Measurements from ENCODE around the gene SCD5.

SCD5 gene

DNA sequence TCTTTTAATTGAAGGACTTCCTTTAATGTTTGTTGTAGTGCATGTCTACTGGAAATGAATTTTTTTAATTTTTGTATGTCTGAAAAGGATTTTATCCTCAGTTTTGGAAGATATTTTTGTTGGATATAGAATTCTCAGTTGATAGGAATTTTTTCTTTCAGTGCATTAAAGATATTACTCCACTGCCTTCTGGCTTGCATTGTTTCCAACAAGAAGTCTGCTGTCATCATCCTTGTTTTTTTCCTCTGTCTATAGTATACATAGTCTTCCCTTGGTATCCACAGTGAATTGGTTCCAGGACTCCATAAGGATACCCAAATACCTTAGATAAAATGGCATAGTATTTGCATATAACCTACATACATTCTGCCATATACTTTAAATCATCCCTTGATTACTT lies 33.5 kb downstream of the SCD5 start:
- no peak for DNase-seq (ENCODE audit: low read depth in 2 of 2)

DNA sequence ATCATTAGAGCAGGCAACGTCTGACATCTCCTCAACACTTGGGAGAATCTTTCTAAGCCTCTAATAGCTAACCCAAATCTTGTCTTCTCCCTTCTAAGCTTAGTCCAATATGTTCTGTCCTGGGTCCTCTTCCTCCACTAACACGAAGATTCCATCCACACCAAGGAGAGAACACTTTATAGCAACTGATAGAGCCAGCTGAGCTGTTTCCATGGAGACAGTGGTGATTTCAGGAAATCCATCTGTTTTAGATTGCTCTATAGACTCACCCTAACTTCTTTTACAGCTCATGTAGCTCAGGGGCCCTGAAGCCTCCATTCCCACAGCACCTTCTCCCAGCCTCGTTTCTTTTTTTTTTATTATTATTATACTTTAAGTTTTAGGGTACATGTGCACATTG lies 37.4 kb downstream of the SCD5 start:
- DNase-seq (ENCODE audit: low read depth in 2 of 2) = no peak

DNA sequence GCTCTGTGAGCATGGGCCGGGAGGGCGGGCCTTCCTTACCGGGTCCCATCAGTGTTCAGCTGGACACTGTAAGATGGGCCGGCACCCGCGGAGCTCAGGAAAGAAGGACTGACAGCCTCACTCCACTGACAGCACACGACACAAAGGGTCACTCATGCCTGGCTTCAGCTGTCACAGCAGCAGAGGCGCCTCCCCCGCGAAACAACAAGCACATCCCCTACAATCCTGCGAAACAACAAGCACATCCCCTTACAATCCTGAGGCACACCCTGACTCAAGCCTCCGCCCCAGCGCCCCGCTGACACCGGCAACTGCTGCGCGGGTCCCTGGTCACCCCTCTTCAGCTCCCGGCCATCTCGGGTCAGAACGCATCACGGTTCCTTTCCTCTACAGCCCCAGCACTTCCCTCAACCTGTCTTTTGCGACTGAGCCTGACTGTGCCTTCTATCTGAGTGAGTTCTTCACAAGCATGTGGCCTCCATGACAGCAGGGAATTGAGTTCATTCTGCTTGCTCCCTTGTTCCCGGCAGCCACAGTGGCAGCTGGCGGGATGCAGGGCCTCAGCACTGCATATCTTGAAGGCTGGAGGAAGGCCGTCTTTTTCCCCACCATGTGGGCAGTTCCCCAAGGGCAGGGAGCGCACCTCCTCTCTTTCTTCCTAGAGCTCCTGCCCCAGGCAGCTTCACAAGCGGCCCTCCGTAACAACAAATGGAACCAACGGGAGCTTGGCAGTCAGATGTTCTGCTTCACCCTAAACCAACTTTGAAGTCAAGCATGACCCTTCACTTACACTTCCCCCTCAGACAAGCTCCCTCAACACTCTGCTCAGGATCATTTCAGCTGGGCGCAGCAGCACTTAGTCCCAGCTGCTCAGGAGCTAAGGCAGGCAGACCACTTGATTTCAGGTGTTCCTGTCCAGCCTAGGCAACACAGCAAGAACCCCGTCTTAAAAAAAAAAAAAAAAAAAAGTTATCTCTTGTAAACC lies 39.6 kb downstream of the SCD5 start:
- DNase-seq (ENCODE audit: low read depth in 2 of 2) = no peak

DNA sequence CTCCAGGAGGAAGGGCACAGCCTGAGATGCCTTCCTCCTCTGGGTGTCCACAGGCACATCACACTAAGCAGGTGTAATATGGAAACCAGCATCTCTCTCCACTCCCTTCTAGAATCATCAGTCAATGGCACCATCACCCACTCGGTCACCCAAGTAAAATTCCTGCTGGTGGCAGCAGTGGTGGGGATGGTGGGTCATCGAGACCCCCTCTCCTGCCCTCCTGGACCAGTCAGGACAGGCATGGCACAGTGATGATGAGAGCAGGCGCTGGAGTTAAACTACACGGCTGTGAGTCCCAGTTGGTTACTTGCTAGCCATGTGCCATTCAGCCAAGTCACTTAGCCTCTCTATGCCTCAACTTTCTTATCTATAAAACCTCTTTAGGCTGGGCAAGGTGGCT lies 42.5 kb downstream of the SCD5 start:
- DNase-seq (ENCODE audit: low read depth in 2 of 2) = no peak

DNA sequence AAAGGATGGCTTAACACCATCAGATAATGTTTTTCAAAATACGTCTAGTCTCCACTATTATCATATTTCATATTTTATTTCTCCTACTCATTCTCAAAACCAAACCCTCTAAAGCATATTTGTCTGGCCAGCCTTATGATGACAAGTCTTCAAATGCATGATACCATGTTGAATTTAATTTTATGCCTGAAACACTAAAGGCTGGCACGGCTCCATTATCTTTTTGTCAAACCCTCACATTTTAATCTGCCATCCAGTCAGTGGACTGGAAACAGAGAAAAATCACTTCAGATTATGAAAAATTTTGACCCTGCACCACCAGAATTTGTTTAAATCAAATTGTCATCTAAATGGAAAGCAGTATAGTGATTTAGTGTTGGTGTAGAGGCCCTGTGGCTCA lies 42.9 kb downstream of the SCD5 start:
- DNase-seq (ENCODE audit: low read depth in 2 of 2) = no peak

DNA sequence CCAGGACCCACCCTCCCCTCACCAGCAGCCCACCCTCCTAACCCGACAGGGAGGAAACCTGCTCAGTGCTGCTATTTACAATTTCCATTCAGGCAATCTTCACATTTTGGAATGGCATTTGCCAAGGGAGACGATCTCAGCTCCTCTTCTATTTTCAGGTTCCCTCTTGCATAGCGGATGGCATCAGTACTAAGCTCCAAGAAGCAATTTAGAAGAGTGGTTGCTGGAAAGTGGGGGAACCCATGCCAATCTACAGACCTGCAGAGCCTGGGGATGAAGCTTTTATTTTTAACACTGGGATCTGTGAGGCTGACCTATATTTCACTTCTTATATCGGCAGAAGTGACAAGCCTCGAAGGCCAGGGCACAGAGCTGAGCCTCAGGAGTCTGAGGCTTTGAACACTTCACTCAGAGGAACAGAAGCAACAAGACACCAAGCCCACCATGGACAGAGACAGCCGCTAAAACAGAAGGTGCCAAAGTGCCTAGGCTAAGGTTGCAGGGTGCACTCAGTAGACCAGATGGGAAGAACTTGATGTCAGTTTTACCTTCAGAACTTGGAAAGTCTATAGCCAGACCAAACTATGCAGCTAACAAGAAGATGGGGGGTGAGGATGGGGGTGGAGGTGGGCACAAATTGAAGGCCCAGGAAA lies 44.0 kb downstream of the SCD5 start:
- no peak for DNase-seq (ENCODE audit: low read depth in 2 of 2)

DNA sequence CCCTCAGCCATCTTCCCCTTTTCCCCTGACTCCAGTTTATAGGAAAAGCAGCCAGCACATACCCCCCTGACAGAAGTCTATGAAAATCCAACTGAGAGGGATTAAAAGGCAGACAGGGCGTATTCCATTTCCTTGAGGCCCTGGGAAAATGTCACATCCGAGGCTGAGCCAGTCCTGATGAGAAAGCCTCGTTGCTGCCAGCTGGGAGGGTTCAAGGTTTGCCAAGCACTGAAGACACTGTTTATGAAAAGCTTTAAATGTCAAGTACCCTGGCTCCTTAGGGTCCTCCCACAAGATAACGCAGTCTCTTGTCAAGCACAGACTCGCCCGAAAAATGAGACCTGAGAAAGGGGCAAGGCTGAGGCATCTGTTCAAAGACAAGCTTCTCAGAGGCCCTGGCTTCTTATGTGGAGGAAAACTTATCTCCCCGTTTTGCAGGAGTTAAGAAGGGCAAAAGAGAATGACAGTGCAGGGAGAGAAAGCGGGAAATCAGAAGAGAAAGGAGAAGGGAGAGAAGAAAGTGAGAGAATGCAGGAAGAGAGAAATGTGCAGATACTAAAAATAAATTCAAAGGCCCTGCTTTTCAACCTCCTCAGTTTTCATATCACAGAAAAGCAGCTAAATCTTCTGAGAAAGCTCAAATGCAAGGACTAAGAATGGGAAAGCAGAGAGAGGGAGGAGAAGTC lies 44.7 kb downstream of the SCD5 start:
- DNase-seq (ENCODE audit: low read depth in 2 of 2) = no peak

DNA sequence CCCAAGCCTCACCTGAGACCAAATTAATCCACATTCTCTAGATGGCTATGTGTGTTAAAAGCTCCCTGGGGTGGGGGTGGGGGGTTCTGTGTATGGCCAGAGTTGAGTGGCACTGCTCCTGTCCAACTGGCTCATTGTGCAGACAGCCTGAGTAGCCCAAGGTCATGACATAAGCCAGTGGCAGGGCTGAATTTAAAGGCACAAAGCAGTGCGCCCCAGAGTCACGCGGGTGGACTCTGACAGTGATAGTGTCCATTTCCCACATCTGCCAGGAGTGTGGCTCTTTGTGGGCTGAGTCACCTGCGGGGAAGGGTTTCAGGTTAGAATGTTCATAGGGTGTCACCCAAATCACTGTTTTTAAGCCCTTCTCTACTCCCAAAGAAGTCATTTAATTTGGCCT lies 45.4 kb downstream of the SCD5 start:
- no peak for DNase-seq (ENCODE audit: low read depth in 2 of 2)

DNA sequence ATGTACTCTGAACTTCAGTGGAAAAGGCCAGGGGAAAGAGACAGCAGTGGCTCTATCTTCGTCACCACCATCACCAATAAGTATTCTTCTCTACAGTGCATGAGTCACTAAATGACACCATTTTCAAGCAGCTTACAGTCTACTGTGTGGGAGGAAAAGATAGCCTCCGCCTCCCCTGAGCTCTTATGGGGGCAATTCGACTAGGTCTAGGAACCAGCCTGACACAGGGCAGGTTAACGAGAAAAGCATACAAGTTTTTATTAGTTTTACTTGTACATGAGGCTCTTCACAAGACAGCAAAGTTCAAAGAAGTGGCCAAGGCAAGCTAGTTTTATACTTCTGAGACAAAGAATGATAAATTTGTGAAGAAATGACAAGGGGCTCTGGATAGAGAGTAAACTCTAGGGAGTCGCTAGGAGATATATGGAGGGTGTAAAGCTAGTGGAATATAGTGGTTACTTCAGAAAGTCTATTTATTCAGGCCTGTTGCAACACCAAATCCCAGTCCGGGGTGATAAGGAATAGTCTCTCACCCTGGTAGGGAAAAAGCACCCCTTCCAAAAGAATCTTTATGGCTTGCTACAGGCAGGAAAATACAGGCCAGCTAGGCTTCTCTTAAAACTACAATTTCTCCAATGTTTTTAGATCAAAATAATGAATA lies 49.7 kb downstream of the SCD5 start:
- no peak for DNase-seq (ENCODE audit: low read depth in 2 of 2)

DNA sequence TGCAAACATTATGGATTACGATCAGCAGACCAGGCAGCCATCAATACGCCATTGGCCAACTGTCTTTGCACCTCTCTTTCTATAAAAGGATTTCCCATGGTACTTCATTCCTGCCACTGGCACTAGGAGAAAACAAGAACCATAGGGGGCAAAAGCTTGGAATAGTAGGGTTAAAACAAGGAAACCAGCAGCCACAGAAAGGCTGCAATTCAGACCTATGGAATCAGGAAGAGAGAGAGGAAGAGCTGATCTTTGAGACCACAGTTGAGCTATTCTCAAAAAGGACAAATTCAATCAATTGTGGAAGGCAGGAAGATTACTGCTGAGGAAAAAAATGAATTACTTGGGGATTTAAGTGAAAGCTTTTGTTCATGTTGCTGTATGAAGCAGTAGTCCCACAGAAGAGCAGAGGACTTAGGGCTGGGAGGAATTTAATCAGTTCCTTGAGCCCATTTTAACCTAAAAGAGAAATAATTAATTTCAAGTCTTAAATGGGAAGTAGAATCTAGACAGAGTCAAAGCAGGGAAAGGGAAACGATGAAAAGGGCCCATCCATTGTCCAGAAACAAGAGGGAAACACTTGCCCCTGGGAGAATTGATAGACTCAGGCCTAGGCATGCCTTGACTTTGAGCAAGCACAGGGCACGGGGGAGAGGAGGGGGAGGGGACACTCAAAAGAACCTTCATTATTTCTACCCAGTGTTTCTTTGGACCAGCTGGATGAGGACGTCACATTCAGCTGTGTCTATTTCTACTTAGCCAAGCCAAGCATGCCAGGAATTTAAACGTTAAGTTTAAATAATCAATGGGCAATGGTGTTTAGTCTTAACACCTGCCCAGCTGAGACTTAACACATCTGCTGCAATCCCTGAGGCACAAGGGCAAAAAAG lies 50.7 kb downstream of the SCD5 start:
- DNase-seq (ENCODE audit: low read depth in 2 of 2) = no peak

DNA sequence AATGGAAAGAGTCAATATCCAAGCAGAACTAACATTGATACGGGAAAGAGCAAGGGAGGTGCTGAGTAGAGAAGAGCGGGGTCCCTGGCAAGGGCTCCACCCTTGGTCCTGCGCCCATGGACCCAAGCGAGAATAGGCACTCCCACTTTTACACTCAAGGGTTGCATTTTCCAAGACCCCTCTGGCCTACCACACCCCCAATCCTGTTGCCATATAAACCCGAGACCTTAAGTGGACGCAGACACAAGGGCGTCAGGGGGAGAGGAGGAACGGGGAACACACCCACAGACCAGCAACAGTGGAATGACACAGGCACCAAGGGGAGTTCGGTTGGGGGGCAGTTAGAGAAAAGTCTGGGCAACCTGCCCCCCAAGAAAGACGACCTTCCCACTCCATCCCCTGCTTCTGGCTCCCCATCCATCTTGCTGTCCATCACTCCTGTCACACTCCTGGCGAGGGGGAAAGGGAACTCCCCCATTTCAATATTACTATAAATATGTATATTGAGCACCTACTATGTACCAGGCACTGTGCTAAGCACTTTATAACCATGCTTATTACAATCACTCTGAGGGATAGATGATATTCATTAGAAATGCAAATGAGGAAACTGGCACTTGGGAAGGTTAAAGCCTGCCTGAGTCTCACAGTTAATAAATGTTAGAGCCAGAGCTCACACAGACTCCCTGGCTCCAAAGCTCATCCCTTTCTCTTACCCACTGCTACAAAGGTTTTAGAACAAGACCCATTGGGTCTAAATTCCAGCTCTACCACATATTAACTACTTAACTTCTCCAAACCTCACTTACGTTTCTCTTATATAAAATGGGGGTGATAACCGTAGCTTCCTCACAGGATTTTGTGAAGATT lies 51.7 kb downstream of the SCD5 start:
- DNase-seq (ENCODE audit: low read depth in 2 of 2) = no peak

DNA sequence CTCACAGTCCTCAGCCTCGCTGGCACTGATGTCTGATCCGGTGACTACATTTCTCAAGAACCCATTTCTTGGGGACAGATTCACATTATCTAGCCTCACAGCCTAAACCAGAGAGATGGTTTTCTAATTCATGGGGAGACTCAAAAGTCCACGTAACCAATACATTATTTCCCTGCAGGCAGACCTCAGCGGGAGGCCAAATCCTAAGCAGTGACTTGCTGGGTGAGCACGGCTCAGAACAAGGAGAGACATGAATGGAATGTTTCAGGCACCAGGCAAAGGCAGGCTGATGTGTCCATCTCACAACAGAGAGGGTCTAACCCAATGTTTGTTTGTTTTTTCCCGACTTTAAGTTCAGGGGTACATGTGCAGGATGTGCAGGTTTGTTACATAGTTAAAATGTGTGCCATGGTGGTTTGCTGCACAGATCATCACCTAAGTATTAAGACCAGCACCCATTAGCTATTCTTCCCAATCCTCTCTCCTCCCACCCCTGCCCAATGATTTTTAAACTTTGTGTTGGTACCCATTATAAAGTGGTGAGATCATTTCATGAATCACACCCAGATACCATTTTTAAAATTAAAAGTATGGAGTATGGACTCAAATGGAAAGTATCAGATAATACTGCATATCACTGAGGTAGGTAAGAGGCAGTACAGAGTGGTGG lies 53.3 kb downstream of the SCD5 start:
- no peak for DNase-seq (ENCODE audit: low read depth in 2 of 2)

DNA sequence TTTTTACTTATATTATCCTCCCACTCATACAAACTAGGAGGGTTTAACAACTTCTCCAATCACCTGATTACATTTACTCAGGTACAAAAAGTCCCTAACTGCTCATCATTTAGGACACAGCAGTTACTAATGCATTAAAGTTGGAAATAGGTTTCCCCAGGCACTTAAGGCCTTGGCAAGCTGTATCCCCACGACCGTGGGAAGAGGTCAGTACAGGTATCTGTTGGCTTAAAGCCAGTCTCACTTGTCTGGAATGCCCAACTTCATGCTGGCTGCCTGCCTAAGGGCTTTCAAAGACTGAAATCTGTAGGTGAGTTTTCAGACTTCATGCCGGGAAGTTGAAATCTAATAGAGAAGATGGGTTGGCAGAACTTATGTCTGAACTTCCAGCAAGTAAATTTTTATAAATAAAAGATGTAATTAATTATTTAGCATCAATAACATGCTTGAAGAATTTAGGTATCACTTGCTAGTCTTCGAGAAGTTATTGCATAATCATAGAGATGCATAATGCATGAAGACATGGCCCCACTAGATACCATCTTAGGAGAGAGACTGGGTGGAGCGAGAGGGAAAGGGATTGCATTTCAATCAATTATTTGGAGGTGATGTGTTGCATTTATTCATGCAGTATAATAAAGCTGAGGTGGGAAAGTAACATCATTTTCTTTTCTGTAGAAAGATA lies 54.2 kb downstream of the SCD5 start:
- DNase-seq (ENCODE audit: low read depth in 2 of 2) = no peak

DNA sequence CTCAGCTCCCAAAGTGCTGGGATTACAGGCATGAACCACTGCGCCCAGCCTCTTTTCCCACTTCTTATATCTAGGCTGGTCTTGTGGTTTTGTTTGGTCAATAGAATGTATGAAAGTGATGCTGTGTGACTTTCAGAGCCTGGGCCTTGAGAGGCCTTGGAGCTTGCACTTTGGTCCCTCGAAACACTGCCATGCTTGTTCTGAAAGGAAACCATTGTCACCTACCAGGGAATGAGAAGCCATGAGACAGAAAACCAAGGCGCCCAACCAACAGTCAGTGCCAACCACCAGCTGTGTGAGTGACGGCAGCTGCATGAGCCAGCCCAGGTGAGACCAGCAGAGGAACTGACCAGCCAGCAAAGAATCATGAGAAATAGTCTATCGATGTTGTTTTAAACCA lies 57.4 kb downstream of the SCD5 start:
- DNase-seq (ENCODE audit: low read depth in 2 of 2) = no peak

DNA sequence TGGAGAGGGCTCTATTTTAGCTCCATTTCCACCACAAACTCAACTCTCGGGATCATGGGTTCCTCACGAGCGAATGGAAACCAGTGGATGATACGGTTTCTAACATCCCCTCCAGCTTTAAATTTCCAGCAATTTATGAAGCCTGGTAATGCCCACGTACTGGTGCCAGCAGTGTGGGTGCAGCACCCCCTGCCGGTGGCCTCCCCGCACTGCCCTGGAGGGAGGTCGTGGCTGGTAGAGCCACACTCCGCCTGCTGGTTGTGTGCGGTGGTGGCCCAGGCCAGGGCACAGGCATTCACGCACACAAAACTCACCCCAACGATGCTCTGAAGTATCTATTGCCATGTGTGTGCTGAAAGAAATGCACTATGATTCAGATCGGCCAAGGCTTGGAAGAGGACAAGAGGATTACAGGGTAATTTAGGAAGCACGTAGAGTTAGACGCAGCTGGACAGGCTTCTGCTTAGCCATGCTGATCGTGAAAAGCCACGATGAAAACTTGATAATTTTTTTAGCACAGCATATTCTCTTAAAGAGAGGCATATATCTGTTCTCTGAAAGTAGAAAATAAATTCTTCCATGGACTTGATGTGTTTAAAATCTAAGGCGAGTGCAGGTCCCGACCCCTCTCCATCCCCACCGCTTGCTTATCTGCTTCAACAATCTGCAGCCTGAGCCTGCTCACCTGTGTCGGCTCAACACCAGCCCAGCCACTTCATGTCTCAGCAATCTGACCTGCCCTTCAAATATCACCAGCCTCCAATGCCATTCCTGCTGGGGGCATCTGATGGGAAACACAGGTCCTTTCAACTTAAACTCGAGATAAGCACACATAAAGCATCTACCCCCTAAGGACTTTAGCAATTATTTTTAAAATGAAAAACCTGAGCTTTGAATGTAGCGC lies 59.1 kb downstream of the SCD5 start:
- peak; percentile 58 to 84 for DNase-seq (ENCODE audit: low read depth in 2 of 2)

DNA sequence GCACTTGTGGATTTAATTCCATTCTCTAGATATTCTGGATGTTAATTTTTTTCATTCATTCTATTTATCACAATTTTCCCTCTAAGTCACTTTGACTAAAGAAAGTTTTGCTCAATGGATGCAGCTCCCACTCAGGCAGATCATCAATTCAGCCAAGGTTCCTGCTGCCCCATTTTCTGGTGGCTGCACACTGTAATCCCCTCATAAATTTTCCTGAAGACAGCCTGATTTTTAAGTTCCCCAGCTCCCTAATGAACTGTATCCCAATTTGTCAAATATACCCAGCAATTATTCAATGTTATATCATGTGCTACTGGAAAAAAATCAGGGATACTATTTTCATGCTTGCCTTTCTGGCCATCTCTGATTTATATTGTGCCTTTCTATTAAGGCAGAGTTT lies 61.2 kb downstream of the SCD5 start:
- no peak for DNase-seq (ENCODE audit: low read depth in 2 of 2)

DNA sequence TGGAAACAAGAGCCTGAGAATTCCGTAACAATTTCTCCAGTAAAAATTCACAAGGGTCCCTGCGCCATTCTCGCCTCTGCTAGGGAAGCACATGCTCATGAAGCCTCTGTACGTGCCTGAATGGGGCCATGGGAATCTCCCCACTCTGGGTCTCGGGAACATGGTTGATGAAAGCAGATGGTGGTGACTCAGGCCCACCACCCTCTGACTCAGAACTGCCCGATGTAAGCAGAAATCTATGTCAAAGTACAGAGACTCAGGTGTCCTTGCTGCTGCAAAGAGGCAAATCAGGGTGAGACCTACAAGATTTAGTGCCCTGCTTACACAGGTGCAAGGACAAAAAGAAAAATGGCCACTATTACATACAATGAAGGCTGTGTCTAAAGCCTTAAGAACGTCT lies 65.0 kb downstream of the SCD5 start:
- DNase-seq (ENCODE audit: low read depth in 2 of 2) = no peak

DNA sequence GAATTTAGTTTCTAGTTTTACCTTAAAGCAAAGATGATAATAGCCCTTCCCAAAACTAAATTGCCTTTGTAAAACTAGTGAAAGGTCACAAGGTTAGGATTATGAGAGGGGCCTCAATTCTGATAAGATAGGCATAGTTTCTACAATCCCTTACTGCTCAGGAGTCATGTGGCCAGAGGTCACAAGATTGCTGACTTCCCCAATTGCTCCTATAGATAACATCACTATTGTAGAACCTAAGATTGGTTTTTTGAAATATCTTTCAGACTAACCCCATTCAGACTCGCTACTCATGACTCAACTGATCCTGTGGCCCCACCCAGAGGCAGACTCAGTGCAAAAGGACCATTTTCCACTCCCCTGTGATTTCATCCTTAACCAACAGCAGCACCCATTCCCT lies 70.3 kb downstream of the SCD5 start:
- no peak for DNase-seq (ENCODE audit: low read depth in 2 of 2)

Data from stimulated activated CD4-positive, alpha-beta T cell treated with anti-CD3 and anti-CD28 coated beads, Interleukin-4, amount 100 ng/mL, for 48 hours (primary cell).